Bronchial epithelial cell (primary cell): Measurements from ENCODE around the gene CRCP. TPM values are rescaled to one million over a fixed set of nuclear protein-coding genes. Genes with fewer than 3 reads are reported as not detected.

Experiments
- DNase-seq: peaks from one replicate; pipeline ENCODE4 v3.0.0-alpha.2; 2010; ENCODE audit warnings: low read depth
- FAIRE-seq: peaks from 2 replicates; lab custom pipeline; 2011; peaks lifted over from hg19 to GRCh38; lab: Jason Lieb, UNC
- H3K27me3 ChIP-seq: 2 replicates; pipeline ENCODE4 v1.5.1; 2011; ENCODE audit warnings: low read length; ENCODE audit not compliant: control insufficient read depth, insufficient read depth
- H3K36me3 ChIP-seq: 2 replicates; pipeline ENCODE4 v1.5.1; 2011; ENCODE audit warnings: low read length; ENCODE audit not compliant: control insufficient read depth, insufficient read depth
- H3K4me3 ChIP-seq: 2 replicates; pipeline ENCODE4 v1.5.1; 2011; ENCODE audit warnings: mild to moderate bottlenecking, low read depth, low read length, control low read depth
- CTCF ChIP-seq: IDR thresholded peaks from 2 replicates; pipeline ENCODE4 v1.5.1; 2011; ENCODE audit warnings: mild to moderate bottlenecking, moderate library complexity, low read length, control low read depth, inconsistent platforms; ENCODE audit not compliant: insufficient read depth, severe bottlenecking
- total RNA-seq: library from RNA; depleted of rRNA; stranded (reverse); fragments of >200 nt; gene quantifications from 2 replicates; pipeline ENCODE4 v1.2.1, GENCODE V29; 2014

The CRCP gene
- total RNA-seq, 1 donor from 2014 or later: 45.0 TPM

DNA sequence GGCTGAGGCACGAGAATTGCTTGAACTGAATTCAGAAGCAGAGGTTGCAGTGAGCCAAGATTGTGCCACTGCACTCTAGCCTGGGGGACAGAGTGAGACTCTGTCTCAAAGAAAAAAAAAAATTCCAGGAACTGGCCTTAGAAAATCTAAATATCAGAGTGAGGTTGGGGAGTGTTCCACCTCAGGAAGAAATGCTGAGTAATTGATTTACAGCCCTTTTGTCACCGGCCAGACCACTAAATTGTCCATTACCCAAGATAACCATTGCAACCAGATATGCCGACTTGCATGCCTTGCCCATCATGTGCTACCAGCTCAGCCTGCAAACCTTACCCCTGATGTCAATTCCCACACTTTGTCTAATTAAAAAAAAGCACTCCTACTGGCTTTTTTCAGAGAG lies 42.4 kb downstream of the CRCP start:
- TF ChIP-seq CTCF: no peak
- H3K27me3 ChIP-seq: no peaks in the 10 kb centered on the region
- no peak for FAIRE-seq
- H3K36me3 ChIP-seq: peaks cover 13% of the 10 kb centered on the region
- no peak overlapping the region for H3K4me3 ChIP-seq
- no peak for DNase-seq

GRCh38 chr7:66162622-66163021 lies 48.0 kb downstream of the CRCP start:
- no peak for TF ChIP-seq CTCF
- FAIRE-seq: no peak
- no peak for DNase-seq
- no peaks in the 10 kb centered on the region for H3K36me3 ChIP-seq
- no peak overlapping the region for H3K4me3 ChIP-seq
- H3K27me3 ChIP-seq: no peaks in the 10 kb centered on the region

DNA sequence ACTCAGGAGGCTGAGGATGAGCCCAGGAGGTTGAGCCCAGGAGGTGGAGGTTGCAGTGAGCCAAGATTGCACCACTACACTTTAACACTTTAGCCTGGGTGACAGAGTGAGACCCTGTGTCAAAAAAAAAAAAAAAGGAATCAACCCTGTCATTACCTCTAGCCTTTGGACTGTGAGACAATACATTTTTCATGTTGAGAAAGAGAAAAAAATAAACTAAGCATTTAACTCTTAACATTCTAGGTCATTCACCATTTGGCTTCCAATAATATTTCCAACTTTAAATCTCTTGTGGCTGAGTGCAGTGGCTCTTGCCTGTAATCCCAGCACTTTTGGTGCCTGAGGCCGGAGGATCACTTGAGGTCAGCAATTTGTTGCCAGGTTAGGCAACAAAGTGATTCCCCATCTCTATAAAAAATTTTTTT lies 48.6 kb downstream of the CRCP start:
- Histone ChIP-seq H3K36me3 (no peaks in the 10 kb centered on the region), H3K4me3 (no peak overlapping the region), H3K27me3 (no peaks in the 10 kb centered on the region)
- no peak for FAIRE-seq
- no peak for DNase-seq
- no peak for TF ChIP-seq CTCF

DNA sequence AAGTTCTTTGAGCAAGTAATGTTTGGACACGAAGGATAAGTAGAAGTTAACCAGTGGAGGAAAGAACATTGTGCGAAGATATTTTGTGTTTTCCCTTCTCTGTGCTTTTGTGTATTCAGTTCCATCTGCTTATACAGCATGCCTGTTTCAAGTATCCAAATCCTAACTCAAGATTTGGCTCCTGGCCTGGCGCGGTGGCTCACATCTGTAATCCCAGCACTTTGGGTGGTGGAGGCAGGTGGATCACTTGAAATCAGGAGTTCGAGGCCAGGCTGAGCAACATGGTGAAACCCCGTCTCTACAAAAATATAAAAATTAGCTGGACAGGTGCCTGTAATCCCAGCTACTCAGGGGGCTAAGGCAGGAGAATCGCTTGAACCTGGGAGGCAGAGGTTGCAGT lies 49.7 kb downstream of the CRCP start:
- no peak for FAIRE-seq
- no peak overlapping the region for H3K4me3 ChIP-seq
- no peaks in the 10 kb centered on the region for H3K36me3 ChIP-seq
- no peak for TF ChIP-seq CTCF
- DNase-seq: no peak
- no peaks in the 10 kb centered on the region for H3K27me3 ChIP-seq

GRCh38 chr7:66167773-66168387 lies 53.2 kb downstream of the CRCP start:
- DNase-seq (peak; percentile 77), FAIRE-seq (no peak)
- Histone ChIP-seq H3K27me3 (no peaks in the 10 kb centered on the region), H3K4me3 (no peak overlapping the region), H3K36me3 (no peaks in the 10 kb centered on the region)
- no peak for TF ChIP-seq CTCF

DNA sequence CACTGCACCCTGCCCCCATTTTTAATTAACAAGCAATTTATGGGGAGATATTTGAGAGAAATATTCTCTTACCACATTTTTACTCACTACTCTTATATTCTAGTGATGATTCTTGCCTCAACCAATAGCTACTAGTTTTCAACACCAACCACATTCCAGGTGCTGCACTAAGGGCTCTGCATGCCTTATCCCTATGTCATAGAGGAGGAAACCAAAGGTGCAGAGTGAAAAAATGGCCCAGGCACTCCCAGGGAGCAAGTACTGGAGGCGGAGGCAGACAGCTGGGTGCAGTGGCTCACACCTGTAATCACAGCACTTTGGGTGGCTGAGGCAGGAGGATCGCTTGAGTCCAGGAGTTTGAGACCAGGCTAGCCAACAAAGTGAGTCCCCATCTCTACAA lies 55.0 kb downstream of the CRCP start:
- DNase-seq: peak; percentile 69
- Histone ChIP-seq H3K36me3 (no peaks in the 10 kb centered on the region), H3K4me3 (no peak overlapping the region), H3K27me3 (no peaks in the 10 kb centered on the region)
- TF ChIP-seq CTCF: no peak
- FAIRE-seq: no peak
